HEK293 (cell line): ENCODE data around the gene PROK2.

Experiments
- CTCF ChIA-PET: fragments of 350-600 bp; formaldehyde crosslinking; extraction: SDS; loops from one replicate; lab custom pipeline; 2021; ENCODE audit warnings: antibody characterized with exemption; lab: Yijun Ruan, JAX
- POLR2A ChIA-PET: fragments of 300-600 bp; formaldehyde crosslinking; extraction: SDS; loops from one replicate; lab custom pipeline; 2020; ENCODE audit warnings: antibody characterized with exemption, inconsistent platforms; lab: Yijun Ruan, JAX
- H3K27ac ChIP-seq: fragments of 200-500 bp; sonication (Bioruptor generic); 2 replicates; pipeline ENCODE4 v1.5.1; 2014; ENCODE audit warnings: low read depth, low read length, control low read depth, inconsistent platforms; ENCODE audit errors: extremely low read depth
- H3K36me3 ChIP-seq, 2 experiments: fragments of 200-500 bp in 1 of 2; sonication (Bioruptor generic) in 1 of 2; 1 replicate in 1 of 2; 2 replicates in 1 of 2; pipeline ENCODE4 v1.5.1; 2014 to 2017; ENCODE audit warnings: inconsistent platforms in 2 of 2, low read length in 2 of 2; ENCODE audit not compliant: control insufficient read depth in 2 of 2, insufficient read depth in 1 of 2
- H3K4me1 ChIP-seq: fragments of 200-500 bp; sonication (Bioruptor generic); 2 replicates; pipeline ENCODE4 v1.5.1; 2014; ENCODE audit warnings: mild to moderate bottlenecking, low read length, inconsistent platforms; ENCODE audit not compliant: control insufficient read depth, insufficient read depth
- H3K4me3 ChIP-seq: 2 replicates; pipeline ENCODE4 v1.5.1; 2011; ENCODE audit warnings: low read depth, mild to moderate bottlenecking, control low read depth, low read length, moderate library complexity
- H3K9me3 ChIP-seq: fragments of 200-500 bp; sonication (Bioruptor generic); 2 replicates; pipeline ENCODE4 v1.5.1; 2014; ENCODE audit warnings: low read depth, low read length, inconsistent platforms; ENCODE audit not compliant: control insufficient read depth, insufficient read depth
- KLF8 ChIP-seq: fragments of 450-650 bp; formaldehyde crosslinking; IDR thresholded peaks from 2 replicates; pipeline ENCODE4 v1.5.1; 2016; ENCODE audit warnings: missing biosample characterization, missing genetic modification characterization
- KLF9 ChIP-seq: fragments of 450-650 bp; formaldehyde crosslinking; IDR thresholded peaks from 2 replicates; pipeline ENCODE4 v1.5.1; 2016; ENCODE audit warnings: missing biosample characterization, missing genetic modification characterization, low read depth
- MYNN ChIP-seq: fragments of 450-650 bp; formaldehyde crosslinking; IDR thresholded peaks from 2 replicates; pipeline ENCODE4 v1.5.1; 2016; ENCODE audit warnings: missing biosample characterization, missing genetic modification characterization, borderline replicate concordance
- SCRT2 ChIP-seq: fragments of 450-650 bp; formaldehyde crosslinking; IDR thresholded peaks from 2 replicates; pipeline ENCODE4 v1.5.1; 2016; ENCODE audit warnings: missing biosample characterization, missing genetic modification characterization
- ZNF112 ChIP-seq: fragments of 450-650 bp; formaldehyde crosslinking; IDR thresholded peaks from 2 replicates; pipeline ENCODE4 v1.5.0; 2017; ENCODE audit warnings: missing biosample characterization, missing genetic modification characterization
- ZNF302 ChIP-seq: fragments of 450-650 bp; formaldehyde crosslinking; IDR thresholded peaks from 2 replicates; pipeline ENCODE4 v1.5.1; 2016; ENCODE audit warnings: missing biosample characterization, missing genetic modification characterization, low read depth
- ZNF366 ChIP-seq: fragments of 450-650 bp; formaldehyde crosslinking; conservative IDR thresholded peaks from 2 replicates; pipeline ENCODE4 v1.5.1; 2016; ENCODE audit warnings: missing biosample characterization, missing genetic modification characterization
- ZNF629 ChIP-seq: fragments of 450-650 bp; formaldehyde crosslinking; IDR thresholded peaks from 2 replicates; pipeline ENCODE4 v1.5.1; 2017; ENCODE audit warnings: missing biosample characterization, missing genetic modification characterization
- ZNF664 ChIP-seq: fragments of 450-650 bp; formaldehyde crosslinking; IDR thresholded peaks from 2 replicates; pipeline ENCODE4 v1.5.1; 2016; ENCODE audit warnings: missing biosample characterization, missing genetic modification characterization
- ZNF791 ChIP-seq: fragments of 450-650 bp; formaldehyde crosslinking; IDR thresholded peaks from 2 replicates; pipeline ENCODE4 v1.5.1; 2016; ENCODE audit warnings: missing biosample characterization, missing genetic modification characterization
- TF ChIP-seq, protein P1 (sequence below): fragments of 450-650 bp; formaldehyde crosslinking; IDR thresholded peaks from 2 replicates; pipeline ENCODE4 v1.5.1; 2016; ENCODE audit warnings: missing biosample characterization, missing genetic modification characterization
- TF ChIP-seq, protein P2 (sequence below): fragments of 450-650 bp; formaldehyde crosslinking; IDR thresholded peaks from 2 replicates; pipeline ENCODE4 v1.5.1; 2016; ENCODE audit warnings: missing biosample characterization, missing genetic modification characterization, low read depth
- TF ChIP-seq, protein P3 (sequence below): fragments of 450-650 bp; formaldehyde crosslinking; IDR thresholded peaks from 2 replicates; pipeline ENCODE4 v1.5.1; 2016; ENCODE audit warnings: missing biosample characterization, missing genetic modification characterization, borderline replicate concordance
- TF ChIP-seq, protein P4 (sequence below): fragments of 450-650 bp; formaldehyde crosslinking; IDR thresholded peaks from 2 replicates; pipeline ENCODE4; 2016; ENCODE audit warnings: missing biosample characterization, missing genetic modification characterization

Gene PROK2

DNA sequence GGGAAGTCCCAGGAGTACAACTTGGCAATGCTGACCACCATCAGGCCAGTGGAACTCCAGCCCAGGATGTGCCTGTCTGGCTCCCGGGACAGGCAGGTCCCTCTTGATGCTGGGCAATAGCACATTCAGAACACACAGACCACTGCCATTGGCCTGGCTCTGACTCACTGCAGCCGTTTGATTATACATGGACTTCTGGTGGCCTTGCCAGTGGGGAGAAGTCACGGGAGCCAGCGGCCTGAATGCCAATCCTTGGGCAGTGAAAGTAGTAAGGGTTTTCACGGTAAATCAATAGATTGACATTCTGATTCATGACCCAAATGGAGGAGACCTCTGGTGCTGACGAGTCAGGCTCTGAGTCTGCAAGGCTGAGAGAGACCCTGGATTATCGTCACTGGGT is 12.5 kb upstream of the PROK2 start (continued):
- TF ChIP-seq, protein P1, sequence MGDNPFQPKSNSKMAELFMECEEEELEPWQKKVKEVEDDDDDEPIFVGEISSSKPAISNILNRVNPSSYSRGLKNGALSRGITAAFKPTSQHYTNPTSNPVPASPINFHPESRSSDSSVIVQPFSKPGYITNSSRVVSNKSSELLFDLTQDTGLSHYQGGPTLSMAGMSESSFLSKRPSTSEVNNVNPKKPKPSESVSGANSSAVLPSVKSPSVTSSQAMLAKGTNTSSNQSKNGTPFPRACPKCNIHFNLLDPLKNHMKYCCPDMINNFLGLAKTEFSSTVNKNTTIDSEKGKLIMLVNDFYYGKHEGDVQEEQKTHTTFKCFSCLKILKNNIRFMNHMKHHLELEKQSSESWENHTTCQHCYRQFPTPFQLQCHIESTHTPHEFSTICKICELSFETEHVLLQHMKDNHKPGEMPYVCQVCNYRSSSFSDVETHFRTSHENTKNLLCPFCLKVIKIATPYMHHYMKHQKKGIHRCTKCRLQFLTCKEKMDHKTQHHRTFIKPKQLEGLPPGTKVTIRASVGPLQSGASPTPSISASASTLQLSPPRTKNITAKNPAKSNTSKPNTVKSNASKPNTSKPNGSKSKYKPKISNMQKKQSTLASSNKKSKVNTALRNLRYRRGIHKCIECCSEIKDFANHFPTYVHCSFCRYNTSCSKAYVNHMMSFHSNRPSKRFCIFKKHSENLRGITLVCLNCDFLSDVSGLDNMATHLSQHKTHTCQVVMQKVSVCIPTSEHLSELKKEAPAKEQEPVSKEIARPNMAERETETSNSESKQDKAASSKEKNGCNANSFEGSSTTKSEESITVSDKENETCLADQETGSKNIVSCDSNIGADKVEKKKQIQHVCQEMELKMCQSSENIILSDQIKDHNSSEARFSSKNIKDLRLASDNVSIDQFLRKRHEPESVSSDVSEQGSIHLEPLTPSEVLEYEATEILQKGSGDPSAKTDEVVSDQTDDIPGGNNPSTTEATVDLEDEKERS (tag by site-specific recombination) = no peak

DNA sequence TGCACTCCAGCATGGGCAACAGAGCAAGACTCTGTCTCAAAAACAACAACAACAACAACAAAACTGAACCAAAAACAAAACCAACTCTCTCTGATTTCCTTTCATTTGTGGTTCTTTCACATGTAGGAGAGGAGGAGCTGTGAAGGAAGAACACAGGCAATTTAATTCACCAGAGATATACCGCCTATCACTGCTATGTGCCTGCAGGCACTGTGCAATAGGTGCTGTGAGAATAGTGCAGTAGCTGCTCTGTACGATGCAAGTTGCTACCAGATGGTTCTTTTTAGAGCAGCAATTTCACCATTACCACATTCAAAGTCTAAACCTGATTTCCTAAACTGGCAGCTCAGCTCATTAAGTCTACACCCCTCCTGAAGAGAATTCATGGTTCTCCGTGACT is 11.3 kb upstream of the PROK2 start:
- no peaks in the 10 kb centered on the region for H3K9me3 ChIP-seq
- TF ChIP-seq KLF8 (tag by site-specific recombination) (no peak), ZNF791 (tag by site-specific recombination) (no peak), SCRT2 (tag by site-specific recombination) (no peak), MYNN (no peak), KLF9 (tag by site-specific recombination) (no peak), ZNF629 (tag by site-specific recombination) (no peak), ZNF302 (tag by site-specific recombination) (no peak), ZNF366 (tag by site-specific recombination) (no peak), ZNF664 (tag by site-specific recombination) (no peak), ZNF112 (tag by site-specific recombination) (no peak)
- TF ChIP-seq, protein P2, sequence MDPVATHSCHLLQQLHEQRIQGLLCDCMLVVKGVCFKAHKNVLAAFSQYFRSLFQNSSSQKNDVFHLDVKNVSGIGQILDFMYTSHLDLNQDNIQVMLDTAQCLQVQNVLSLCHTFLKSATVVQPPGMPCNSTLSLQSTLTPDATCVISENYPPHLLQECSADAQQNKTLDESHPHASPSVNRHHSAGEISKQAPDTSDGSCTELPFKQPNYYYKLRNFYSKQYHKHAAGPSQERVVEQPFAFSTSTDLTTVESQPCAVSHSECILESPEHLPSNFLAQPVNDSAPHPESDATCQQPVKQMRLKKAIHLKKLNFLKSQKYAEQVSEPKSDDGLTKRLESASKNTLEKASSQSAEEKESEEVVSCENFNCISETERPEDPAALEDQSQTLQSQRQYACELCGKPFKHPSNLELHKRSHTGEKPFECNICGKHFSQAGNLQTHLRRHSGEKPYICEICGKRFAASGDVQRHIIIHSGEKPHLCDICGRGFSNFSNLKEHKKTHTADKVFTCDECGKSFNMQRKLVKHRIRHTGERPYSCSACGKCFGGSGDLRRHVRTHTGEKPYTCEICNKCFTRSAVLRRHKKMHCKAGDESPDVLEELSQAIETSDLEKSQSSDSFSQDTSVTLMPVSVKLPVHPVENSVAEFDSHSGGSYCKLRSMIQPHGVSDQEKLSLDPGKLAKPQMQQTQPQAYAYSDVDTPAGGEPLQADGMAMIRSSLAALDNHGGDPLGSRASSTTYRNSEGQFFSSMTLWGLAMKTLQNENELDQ (tag by site-specific recombination) = no peak
- TF ChIP-seq, protein P3, sequence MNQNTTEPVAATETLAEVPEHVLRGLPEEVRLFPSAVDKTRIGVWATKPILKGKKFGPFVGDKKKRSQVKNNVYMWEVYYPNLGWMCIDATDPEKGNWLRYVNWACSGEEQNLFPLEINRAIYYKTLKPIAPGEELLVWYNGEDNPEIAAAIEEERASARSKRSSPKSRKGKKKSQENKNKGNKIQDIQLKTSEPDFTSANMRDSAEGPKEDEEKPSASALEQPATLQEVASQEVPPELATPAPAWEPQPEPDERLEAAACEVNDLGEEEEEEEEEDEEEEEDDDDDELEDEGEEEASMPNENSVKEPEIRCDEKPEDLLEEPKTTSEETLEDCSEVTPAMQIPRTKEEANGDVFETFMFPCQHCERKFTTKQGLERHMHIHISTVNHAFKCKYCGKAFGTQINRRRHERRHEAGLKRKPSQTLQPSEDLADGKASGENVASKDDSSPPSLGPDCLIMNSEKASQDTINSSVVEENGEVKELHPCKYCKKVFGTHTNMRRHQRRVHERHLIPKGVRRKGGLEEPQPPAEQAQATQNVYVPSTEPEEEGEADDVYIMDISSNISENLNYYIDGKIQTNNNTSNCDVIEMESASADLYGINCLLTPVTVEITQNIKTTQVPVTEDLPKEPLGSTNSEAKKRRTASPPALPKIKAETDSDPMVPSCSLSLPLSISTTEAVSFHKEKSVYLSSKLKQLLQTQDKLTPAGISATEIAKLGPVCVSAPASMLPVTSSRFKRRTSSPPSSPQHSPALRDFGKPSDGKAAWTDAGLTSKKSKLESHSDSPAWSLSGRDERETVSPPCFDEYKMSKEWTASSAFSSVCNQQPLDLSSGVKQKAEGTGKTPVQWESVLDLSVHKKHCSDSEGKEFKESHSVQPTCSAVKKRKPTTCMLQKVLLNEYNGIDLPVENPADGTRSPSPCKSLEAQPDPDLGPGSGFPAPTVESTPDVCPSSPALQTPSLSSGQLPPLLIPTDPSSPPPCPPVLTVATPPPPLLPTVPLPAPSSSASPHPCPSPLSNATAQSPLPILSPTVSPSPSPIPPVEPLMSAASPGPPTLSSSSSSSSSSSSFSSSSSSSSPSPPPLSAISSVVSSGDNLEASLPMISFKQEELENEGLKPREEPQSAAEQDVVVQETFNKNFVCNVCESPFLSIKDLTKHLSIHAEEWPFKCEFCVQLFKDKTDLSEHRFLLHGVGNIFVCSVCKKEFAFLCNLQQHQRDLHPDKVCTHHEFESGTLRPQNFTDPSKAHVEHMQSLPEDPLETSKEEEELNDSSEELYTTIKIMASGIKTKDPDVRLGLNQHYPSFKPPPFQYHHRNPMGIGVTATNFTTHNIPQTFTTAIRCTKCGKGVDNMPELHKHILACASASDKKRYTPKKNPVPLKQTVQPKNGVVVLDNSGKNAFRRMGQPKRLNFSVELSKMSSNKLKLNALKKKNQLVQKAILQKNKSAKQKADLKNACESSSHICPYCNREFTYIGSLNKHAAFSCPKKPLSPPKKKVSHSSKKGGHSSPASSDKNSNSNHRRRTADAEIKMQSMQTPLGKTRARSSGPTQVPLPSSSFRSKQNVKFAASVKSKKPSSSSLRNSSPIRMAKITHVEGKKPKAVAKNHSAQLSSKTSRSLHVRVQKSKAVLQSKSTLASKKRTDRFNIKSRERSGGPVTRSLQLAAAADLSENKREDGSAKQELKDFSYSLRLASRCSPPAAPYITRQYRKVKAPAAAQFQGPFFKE = no peak
- TF ChIP-seq, protein P4, sequence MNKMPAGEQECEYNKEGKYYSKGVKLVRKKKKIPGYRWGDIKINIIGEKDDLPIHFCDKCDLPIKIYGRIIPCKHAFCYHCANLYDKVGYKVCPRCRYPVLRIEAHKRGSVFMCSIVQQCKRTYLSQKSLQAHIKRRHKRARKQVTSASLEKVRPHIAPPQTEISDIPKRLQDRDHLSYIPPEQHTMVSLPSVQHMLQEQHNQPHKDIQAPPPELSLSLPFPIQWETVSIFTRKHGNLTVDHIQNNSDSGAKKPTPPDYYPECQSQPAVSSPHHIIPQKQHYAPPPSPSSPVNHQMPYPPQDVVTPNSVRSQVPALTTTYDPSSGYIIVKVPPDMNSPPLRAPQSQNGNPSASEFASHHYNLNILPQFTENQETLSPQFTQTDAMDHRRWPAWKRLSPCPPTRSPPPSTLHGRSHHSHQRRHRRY (tag by site-specific recombination) = no peak
- H3K4me3 ChIP-seq = no peak overlapping the region
- ChIA-PET POLR2A (no interaction called here), CTCF (no interaction called here)
- no peak overlapping the region for H3K27ac ChIP-seq
- H3K36me3 ChIP-seq = no peaks in the 10 kb centered on the region
- H3K4me1 ChIP-seq = no peaks in the 10 kb centered on the region
